Activated T-helper 2 cell treated with anti-CD3 and anti-CD28 coated beads, Interferon-gamma antibody, Interleukin-2, Interleukin-4, amounts not matched to agents 10 μg/mL and 5 μg/mL and 100 μg/mL, durations not matched to agents 14 hours and 24 hours and 36 hours (primary cell): Measurements from ENCODE around the gene ITPR2. TPM values are rescaled to one million over a fixed set of nuclear protein-coding genes. Genes with fewer than 3 reads are reported as not detected.
"Not testable (repeated sequence)": the region's sequence is repeated elsewhere in the genome, so short reads cannot be mapped to it uniquely, and the experiment has no call there.

ENCODE experiments used
- DNase-seq: peaks from one replicate; pipeline ENCODE4 v3.0.0; 2021; ENCODE audit warnings: low spot score
- H3K27ac Mint-ChIP-seq: one replicate; pipeline ENCODE4 v1.8.0; 2021; ENCODE audit warnings: mixed read lengths
- H3K27me3 Mint-ChIP-seq: one replicate; pipeline ENCODE4 v1.8.0; 2021; ENCODE audit warnings: low read depth, mixed read lengths
- H3K36me3 Mint-ChIP-seq: one replicate; pipeline ENCODE4 v1.8.0; 2021; ENCODE audit warnings: low read depth, mixed read lengths
- H3K4me1 Mint-ChIP-seq: one replicate; pipeline ENCODE4 v1.8.0; 2021; ENCODE audit warnings: low read depth, mixed read lengths
- H3K4me3 Mint-ChIP-seq: one replicate; pipeline ENCODE4 v1.8.0; 2021; ENCODE audit warnings: low read depth, mild to moderate bottlenecking, moderate library complexity, mixed read lengths
- H3K9me3 Mint-ChIP-seq: one replicate; pipeline ENCODE4 v1.8.0; 2021; ENCODE audit warnings: mixed read lengths
- intact Hi-C: fragments of 100-400 bp; cut with micrococcal nuclease; formaldehyde crosslinking; loops from one replicate; pipeline ENCODE4 v1.15.1; 2023
- total RNA-seq: library from RNA; stranded (reverse); gene quantifications from 2 replicates; pipeline ENCODE4 v1.2.3, GENCODE V29; 2022

ITPR2 gene
- total RNA-seq, 1 donor from 2014 or later, result 49.3 TPM

DNA sequence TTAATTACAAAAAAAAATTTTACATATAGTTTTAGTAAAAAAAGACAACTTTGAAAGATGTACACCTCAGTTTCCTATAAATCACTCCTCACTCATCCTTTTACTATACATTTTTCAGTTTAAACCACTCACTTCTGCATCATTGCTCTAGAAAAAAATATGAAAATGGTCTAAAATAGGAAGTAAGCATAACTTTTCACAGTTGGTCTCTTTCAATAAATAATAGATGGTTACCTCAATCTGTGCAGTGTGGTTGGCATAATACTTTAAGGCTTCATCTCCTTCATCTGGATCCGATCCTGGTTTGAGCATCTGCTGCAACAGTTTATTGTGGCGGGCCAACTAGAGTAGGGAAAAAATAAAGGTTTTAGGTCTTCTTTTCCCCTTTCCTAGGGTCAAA lies 389.7 kb downstream of the ITPR2 start:
- Mint-ChIP-seq H3K36me3 (peaks cover 10% of the 10 kb centered on the region), H3K4me3 (no peak overlapping the region), H3K27me3 (no peaks in the 10 kb centered on the region), H3K4me1 (no peaks in the 10 kb centered on the region), H3K27ac (no peak overlapping the region), H3K9me3 (no peaks in the 10 kb centered on the region)
- intact Hi-C loops, result no loop called here
- no peak for DNase-seq

DNA sequence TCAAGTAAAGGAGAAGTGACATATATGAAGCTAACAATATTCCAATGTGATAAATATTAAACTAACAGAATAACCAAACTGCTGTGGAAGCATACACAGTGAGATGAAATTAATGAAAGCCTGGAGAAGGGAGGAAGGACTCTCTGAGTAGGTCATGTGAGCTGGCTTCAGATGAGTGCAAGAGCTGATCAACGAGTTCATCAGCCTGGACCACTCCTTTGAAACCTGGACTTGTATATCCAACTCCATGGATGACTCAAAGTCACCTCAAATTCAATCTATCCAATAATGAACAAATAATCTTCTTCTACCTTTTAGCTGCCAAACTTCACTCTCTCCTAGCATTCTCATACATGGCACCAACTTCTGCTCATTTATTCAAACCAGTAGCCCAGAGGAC lies 391.6 kb downstream of the ITPR2 start:
- Mint-ChIP-seq H3K9me3 (no peaks in the 10 kb centered on the region), H3K4me1 (no peaks in the 10 kb centered on the region), H3K36me3 (peaks cover 10% of the 10 kb centered on the region), H3K27me3 (no peaks in the 10 kb centered on the region), H3K27ac (no peak overlapping the region), H3K4me3 (no peak overlapping the region)
- intact Hi-C loops, result no loop called here
- no peak for DNase-seq

DNA sequence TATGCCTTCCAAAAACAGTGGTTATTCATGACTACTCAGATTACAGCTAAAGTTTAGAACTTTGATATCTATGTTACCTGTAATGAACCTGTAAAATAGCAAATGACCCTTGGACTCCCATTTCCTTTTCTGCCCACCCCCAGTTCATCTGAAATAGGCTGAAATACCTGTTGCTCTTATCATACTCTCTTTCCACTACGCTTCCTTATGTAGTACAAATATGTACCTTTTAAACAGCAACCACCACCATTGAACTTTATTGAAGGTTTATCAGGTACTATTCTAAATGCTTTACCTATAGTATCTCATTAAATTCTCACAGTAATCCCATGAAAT lies 398.0 kb downstream of the ITPR2 start:
- no peaks in the 10 kb centered on the region for H3K27me3 Mint-ChIP-seq
- intact Hi-C loops, result loop anchor here (10.0 kb wide), 1 partner anchor 270 kb away; no protein-coding TSS in a partner anchor
- H3K4me3 Mint-ChIP-seq, result no peak overlapping the region
- H3K36me3 Mint-ChIP-seq, result no peaks in the 10 kb centered on the region
- no peaks in the 10 kb centered on the region for H3K9me3 Mint-ChIP-seq
- no peak for DNase-seq
- no peaks in the 10 kb centered on the region for H3K4me1 Mint-ChIP-seq
- H3K27ac Mint-ChIP-seq, result no peak overlapping the region

DNA sequence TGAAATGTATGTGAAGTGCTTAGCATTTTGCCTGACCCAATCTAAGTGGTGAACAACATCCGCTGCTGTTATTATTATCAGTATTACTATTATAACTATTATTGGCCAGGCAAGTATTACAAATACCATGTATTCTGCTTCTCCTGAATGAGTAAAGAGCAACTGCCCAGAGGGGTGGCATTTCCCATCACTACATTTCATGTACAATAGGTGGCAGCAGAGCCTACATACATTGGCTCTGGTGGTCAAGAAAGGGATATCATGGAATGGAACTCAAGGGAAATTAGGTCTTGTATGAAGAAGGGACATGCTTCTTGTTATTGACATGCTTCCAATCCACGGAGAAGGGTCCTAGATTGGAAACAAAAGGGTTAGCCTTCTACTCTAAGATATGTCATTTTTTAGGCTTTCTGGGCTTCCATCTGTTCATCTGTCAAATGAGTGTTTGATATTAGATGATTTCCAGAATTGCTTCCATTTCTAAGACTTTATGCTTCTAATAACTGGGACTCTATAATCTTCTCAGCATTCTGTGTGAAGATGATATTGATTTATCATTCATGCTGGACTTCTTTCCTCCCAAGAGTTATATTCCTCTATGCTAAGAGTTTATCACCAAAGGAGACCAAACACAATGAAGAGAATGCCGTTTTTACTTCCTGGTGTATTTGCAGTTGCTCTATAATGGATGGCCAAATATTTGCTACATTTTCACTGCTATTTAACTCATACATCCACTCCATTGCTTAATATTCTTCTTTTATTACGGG lies 398.5 kb downstream of the ITPR2 start:
- H3K36me3 Mint-ChIP-seq, result no peaks in the 10 kb centered on the region
- H3K9me3 Mint-ChIP-seq, result no peaks in the 10 kb centered on the region
- no peak for DNase-seq
- no peak overlapping the region for H3K27ac Mint-ChIP-seq
- H3K4me1 Mint-ChIP-seq, result no peaks in the 10 kb centered on the region
- intact Hi-C loops, result loop anchor here (10.0 kb wide), 1 partner anchor 270 kb away; no protein-coding TSS in a partner anchor
- no peaks in the 10 kb centered on the region for H3K27me3 Mint-ChIP-seq
- no peak overlapping the region for H3K4me3 Mint-ChIP-seq

DNA sequence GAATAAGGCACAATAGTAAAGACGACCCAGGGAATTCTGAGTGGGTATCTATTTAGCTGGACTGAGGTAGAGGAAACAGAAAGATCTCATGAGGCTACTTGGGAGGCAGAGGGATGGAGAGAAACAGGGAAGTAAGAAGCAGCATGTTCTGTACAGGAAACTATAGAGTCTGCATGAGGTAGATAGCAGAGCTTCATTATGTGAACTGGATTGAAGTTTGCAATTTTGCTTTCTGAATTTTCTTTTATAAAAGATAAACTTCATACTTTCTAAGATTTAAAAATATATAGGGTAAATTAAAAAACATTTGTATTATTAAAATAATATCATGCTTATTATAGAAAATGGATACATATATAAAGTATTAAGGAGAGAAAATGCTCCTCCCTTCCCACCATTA lies 399.3 kb downstream of the ITPR2 start:
- H3K27ac Mint-ChIP-seq, H3K36me3 Mint-ChIP-seq, DNase-seq, H3K4me1 Mint-ChIP-seq, H3K9me3 Mint-ChIP-seq, H3K27me3 Mint-ChIP-seq, H3K4me3 Mint-ChIP-seq: not testable (repeated sequence)
- intact Hi-C loops, result loop anchor here (10.0 kb wide), 1 partner anchor 271 kb away; no protein-coding TSS in a partner anchor

DNA sequence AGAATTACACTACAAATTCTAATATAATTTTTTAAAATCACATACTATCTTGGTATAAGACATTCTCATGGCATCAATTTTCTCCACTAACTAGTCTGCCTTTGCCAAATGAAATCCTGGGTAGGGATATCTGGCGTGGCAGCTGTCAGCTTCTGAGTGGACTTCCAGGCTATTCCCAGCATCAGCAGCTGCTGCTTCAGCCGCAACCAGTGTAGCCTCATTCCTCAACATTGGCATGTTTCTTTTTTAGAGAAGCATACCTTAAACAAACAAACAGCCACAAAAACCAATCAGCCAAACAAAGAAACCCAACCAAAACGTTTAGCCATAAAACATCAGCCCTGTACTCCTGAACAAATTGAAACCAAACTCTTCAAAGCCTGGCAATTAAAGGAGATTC lies 401.8 kb downstream of the ITPR2 start:
- H3K27me3 Mint-ChIP-seq, result no peaks in the 10 kb centered on the region

DNA sequence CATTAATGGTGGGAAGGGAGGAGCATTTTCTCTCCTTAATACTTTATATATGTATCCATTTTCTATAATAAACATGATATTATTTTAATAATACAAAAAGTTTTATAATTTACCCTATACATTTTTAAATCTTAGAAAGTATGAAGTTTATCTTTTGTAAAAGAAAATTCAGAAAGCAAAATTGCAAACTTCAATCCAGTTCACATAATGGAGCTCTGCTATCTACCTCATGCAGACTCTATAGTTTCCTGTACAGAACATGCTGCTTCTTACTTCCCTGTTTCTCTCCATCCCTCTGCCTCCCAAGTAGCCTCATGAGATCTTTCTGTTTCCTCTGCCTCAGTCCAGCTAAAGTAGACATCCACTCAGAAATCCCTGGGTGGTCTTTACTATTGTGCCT lies 402.4 kb downstream of the ITPR2 start:
- not testable (repeated sequence) for H3K9me3 Mint-ChIP-seq, H3K4me1 Mint-ChIP-seq, DNase-seq, H3K27me3 Mint-ChIP-seq, H3K4me3 Mint-ChIP-seq, H3K36me3 Mint-ChIP-seq, H3K27ac Mint-ChIP-seq
- intact Hi-C loops, result loop anchor here (10.0 kb wide), 1 partner anchor 274 kb away; no protein-coding TSS in a partner anchor

More for the DNA sequence above, 401.8 kb downstream of the ITPR2 start:
- no peaks in the 10 kb centered on the region for H3K36me3 Mint-ChIP-seq
- H3K4me3 Mint-ChIP-seq, result no peak overlapping the region
- H3K9me3 Mint-ChIP-seq, result no peaks in the 10 kb centered on the region
- no peak for DNase-seq
- no peaks in the 10 kb centered on the region for H3K4me1 Mint-ChIP-seq
- H3K27ac Mint-ChIP-seq, result no peak overlapping the region
- intact Hi-C loops, result loop anchor here (10.0 kb wide), 1 partner anchor 274 kb away; no protein-coding TSS in a partner anchor

DNA sequence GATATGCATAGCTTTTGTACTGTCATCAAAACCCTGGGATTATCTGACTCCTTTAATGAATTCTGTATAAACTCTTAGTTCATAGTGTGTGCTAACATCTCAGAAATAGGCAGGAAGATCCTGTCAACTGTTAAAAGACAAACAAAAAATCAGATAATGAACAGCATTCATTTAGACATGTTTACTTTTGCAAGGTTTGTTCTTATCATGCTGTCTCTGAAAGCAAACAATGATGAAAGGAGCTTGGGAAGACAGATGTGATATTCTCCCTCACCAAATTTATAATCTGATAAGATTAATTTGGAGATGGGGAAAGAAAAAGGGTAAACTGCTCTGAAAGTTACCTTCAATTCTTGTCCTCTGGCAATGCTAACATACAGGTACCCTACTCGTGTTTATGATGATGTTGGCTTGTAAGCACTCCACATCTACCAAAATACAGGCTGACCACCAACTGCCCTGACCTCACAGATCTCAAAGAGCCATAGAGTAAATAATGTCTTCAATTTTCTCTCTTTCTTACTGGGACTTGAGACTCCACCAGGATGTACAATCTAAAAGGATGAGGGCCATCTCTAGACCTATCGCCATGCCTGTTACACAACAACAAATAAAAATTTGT lies 403.8 kb downstream of the ITPR2 start:
- peaks cover 2% of the 10 kb centered on the region for H3K4me1 Mint-ChIP-seq
- no peaks in the 10 kb centered on the region for H3K9me3 Mint-ChIP-seq
- H3K27ac Mint-ChIP-seq, result no peak overlapping the region
- no peaks in the 10 kb centered on the region for H3K27me3 Mint-ChIP-seq
- DNase-seq, result no peak
- no peak overlapping the region for H3K4me3 Mint-ChIP-seq
- peaks cover 3% of the 10 kb centered on the region for H3K36me3 Mint-ChIP-seq
- intact Hi-C loops, result loop anchor here (10.0 kb wide), 1 partner anchor 186 kb away; no protein-coding TSS in a partner anchor

DNA sequence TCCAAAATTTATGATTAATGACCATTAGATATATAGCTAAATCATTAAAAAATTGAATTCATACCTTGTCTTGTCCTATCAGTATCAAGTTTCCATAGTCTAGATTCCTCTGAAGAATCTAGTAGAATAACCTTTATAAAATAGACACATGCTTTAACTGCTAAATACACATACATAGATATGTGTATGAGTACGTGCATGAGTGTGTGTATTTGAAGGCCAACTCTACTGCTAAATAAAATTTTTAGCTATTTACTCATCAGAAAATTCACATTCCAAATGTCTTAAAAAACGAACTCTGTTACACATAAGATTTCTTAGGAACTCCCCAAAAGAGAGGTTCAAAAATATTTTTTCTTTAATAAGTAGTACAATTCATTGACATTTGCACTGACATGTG lies 404.6 kb downstream of the ITPR2 start:
- Mint-ChIP-seq H3K9me3 (no peaks in the 10 kb centered on the region), H3K36me3 (peaks cover 3% of the 10 kb centered on the region), H3K4me1 (peaks cover 2% of the 10 kb centered on the region), H3K27me3 (no peaks in the 10 kb centered on the region), H3K27ac (no peak overlapping the region), H3K4me3 (no peak overlapping the region)
- DNase-seq, result no peak
- intact Hi-C loops, result loop anchor here (10.0 kb wide), 1 partner anchor 186 kb away; no protein-coding TSS in a partner anchor

DNA sequence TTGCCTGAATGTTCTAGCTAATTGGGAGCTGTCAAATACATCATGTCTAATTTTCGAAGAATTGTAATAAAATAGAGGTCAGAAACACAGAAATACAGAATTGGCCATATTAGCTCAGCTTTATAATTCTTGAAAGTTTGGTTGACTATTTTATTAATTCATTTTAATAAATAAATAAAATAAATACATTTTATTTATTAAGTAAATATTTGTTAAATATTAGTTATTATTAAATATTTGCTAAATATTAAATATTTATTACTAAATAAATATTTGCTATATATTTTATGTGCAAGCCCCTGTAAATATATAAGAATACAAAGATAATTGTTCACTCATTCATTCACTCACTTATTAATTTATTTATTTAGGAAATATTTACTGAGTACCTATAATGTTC lies 406.3 kb downstream of the ITPR2 start:
- no peak overlapping the region for H3K27ac Mint-ChIP-seq
- no peak overlapping the region for H3K4me3 Mint-ChIP-seq
- H3K4me1 Mint-ChIP-seq, result peaks cover 6% of the 10 kb centered on the region
- no peak for DNase-seq
- H3K27me3 Mint-ChIP-seq, result no peaks in the 10 kb centered on the region
- H3K36me3 Mint-ChIP-seq, result peaks cover 3% of the 10 kb centered on the region
- intact Hi-C loops, result loop anchor here (10.0 kb wide), 1 partner anchor 188 kb away; no protein-coding TSS in a partner anchor
- no peaks in the 10 kb centered on the region for H3K9me3 Mint-ChIP-seq

DNA sequence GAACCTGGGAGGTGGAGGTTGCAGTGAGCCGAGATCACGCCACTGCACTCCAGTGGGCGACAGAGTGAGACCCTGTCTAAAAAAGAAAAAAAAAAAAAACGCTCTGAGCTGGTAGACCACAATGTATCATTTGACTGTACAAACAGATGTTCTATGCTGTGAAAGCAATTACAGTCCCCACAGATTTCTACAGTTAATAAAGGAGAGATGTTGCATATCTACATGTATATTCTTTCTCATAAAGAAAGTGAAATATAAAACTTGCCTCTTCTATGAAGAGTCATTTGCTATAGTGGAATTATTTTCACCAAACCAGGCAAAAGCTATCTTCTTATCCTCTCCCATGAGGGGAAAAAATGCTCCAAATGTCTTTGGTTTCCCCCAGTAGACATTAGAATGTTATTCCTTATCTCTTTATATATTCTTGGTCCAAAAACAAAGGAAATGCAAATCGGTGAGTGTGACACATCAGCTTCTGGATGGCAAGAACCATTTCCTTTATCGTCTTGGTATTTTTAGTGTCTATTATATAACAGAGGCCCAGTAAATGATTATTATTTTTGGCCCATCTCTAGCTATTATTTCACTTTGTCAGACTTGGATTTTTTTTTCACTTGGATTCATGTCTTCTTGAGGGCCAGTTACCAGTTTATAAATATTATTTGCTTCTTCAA lies 407.3 kb downstream of the ITPR2 start:
- Mint-ChIP-seq H3K4me1 (peaks cover 10% of the 10 kb centered on the region), H3K4me3 (no peak overlapping the region), H3K27ac (no peak overlapping the region), H3K9me3 (no peaks in the 10 kb centered on the region), H3K36me3 (peaks cover 6% of the 10 kb centered on the region), H3K27me3 (no peaks in the 10 kb centered on the region)
- intact Hi-C loops, result loop anchor here (10.0 kb wide), 1 partner anchor 189 kb away; no protein-coding TSS in a partner anchor
- no peak for DNase-seq

DNA sequence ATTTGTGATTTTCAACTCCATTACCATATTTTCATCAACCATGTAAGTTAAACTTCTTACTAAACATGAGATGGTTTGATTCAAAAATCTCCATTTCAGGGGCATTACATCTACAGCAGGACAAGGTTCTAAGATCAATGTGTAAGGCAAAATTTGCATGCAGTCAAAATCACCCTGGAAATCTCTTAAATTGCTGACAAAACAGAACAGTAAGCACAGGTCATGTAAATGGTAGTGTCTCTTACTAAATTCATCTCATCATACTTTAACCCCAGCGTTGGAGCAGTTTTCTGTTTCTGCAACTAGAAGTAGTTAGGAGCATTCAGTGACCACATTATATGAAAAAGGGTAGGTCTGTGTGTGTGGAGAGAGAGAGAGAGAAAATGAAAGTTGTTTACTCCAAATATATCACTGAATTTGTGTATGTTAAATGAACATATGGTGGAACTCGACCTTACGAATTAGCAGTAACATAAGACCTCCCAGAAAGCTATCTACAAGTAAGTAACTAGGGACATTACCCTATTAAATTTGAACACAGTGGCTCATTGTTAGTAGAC lies 410.1 kb downstream of the ITPR2 start:
- Mint-ChIP-seq H3K4me3 (no peak overlapping the region), H3K27ac (no peak overlapping the region), H3K27me3 (no peaks in the 10 kb centered on the region), H3K36me3 (peaks cover 10% of the 10 kb centered on the region), H3K4me1 (peaks cover 10% of the 10 kb centered on the region), H3K9me3 (peaks cover 3% of the 10 kb centered on the region)
- DNase-seq, result no peak
- intact Hi-C loops, result loop anchor here (10.0 kb wide), 1 partner anchor 192 kb away; no protein-coding TSS in a partner anchor
